HCT116 (cell line): ENCODE measurements around the gene OR6P1. TPM values are rescaled to one million over a fixed set of nuclear protein-coding genes. Genes with fewer than 3 reads are reported as not detected.

Experiments
- ATAC-seq: fragments of 200-7000 bp; cut with Tn5 transposase; 2 replicates; pipeline ENCODE4 v1.9.1; 2020; ENCODE audit warnings: mild to moderate bottlenecking, moderate library complexity
- BruUV-seq: library from RNA; stranded (reverse); fragments of 400-500 nt; replicated peaks from 2 replicates; lab custom pipeline; 2021; lab: Mats Ljungman, UMichigan
- CTCF ChIA-PET: fragments of 300-600 bp; sonication (Branson Sonifier 250); formaldehyde crosslinking; loops from one replicate; lab custom pipeline; 2021; ENCODE audit warnings: antibody characterized with exemption; lab: Charles Lee
- POLR2A ChIA-PET: fragments of 300-600, 350-600 bp; sonication (Branson Sonifier 250); formaldehyde crosslinking; loops from one replicate; lab custom pipeline; 2021; ENCODE audit warnings: antibody characterized with exemption; lab: Charles Lee
- RAD21 ChIA-PET, 2 experiments: fragments of 300-600 bp; sonication (Branson Sonifier 250); formaldehyde crosslinking; loops; one replicate each; lab custom pipeline; 2023; ENCODE audit warnings: low total read pairs in 2 of 2; ENCODE audit not compliant: uncharacterized antibody in 2 of 2, unreplicated experiment in 2 of 2, low non-redundant PET in 1 of 2; lab: Charles Lee
- DNase-seq: peaks from one replicate; pipeline ENCODE4 v3.0.0-alpha.2; 2010; ENCODE audit warnings: low read depth, low spot score
- H2AFZ ChIP-seq: fragments of 200-600 bp; shearing (Covaris generic), sonication (generic); 2 replicates; pipeline ENCODE4 v1.6.1; 2017; ENCODE audit warnings: low read depth, mixed run types, mixed read lengths, antibody characterized with exemption, low read length; ENCODE audit not compliant: poor library complexity, severe bottlenecking
- H3K27ac ChIP-seq: 2 replicates; pipeline ENCODE4 v1.5.1; 2012; ENCODE audit warnings: low read depth, low read length
- H3K27me3 ChIP-seq: fragments of 200-600 bp; sonication (generic); 2 replicates; pipeline ENCODE4 v1.6.1; 2016; ENCODE audit warnings: mixed run types, low read length, mixed read lengths; ENCODE audit not compliant: insufficient read depth
- H3K36me3 ChIP-seq, 2 experiments: fragments of 200-500 bp in 1 of 2; fragments of 200-600 bp in 1 of 2; sonication (Bioruptor generic) in 1 of 2; sonication (generic) in 1 of 2; 2 replicates each; pipeline versions ENCODE4 v1.5.1 to v1.6.1; 2014 to 2016; ENCODE audit warnings: low read length in 2 of 2, inconsistent platforms in 1 of 2, mixed read lengths in 1 of 2, mixed run types in 1 of 2; ENCODE audit not compliant: insufficient read depth in 2 of 2, control insufficient read depth in 1 of 2
- H3K4me1 ChIP-seq, 2 experiments: fragments of 200-600 bp in 1 of 2; sonication (generic) in 1 of 2; 2 replicates each; pipeline versions ENCODE4 v1.5.1 to v1.6.1; 2012 to 2017; ENCODE audit warnings: low read length in 2 of 2, inconsistent platforms in 1 of 2, mild to moderate bottlenecking in 1 of 2, mixed read lengths in 1 of 2, mixed run types in 1 of 2, moderate library complexity in 1 of 2; ENCODE audit not compliant: insufficient read depth in 2 of 2, control insufficient read depth in 1 of 2
- H3K4me2 ChIP-seq: fragments of 200-600 bp; sonication (generic); 2 replicates; pipeline ENCODE4 v1.6.1; 2017; ENCODE audit warnings: mixed run types, low read length, mixed read lengths
- H3K4me3 ChIP-seq, 2 experiments: fragments of 200-600 bp in 1 of 2; sonication (generic) in 1 of 2; replicated peaks in 1 of 2; 2 replicates each; pipeline ENCODE4 v1.5.1; 2011 to 2016; ENCODE audit warnings: low read length in 2 of 2, control low read depth in 1 of 2, low read depth in 1 of 2, mild to moderate bottlenecking in 1 of 2, mixed read lengths in 1 of 2, mixed run types in 1 of 2
- H3K79me2 ChIP-seq: fragments of 200-600 bp; sonication (generic); 2 replicates; pipeline ENCODE4 v1.6.1; 2017; ENCODE audit warnings: mild to moderate bottlenecking, mixed run types, low read length, moderate library complexity, mixed read lengths; ENCODE audit not compliant: insufficient read depth
- H3K9ac ChIP-seq: fragments of 200-600 bp; sonication (generic); 2 replicates; pipeline ENCODE4 v1.6.1; 2016; ENCODE audit warnings: low read length, mixed read lengths
- H3K9me2 ChIP-seq: fragments of 200-600 bp; sonication (generic), shearing (Covaris generic); 2 replicates; pipeline ENCODE4 v1.6.1; 2017; ENCODE audit warnings: mixed run types, mild to moderate bottlenecking, moderate library complexity; ENCODE audit not compliant: insufficient read depth
- H3K9me3 ChIP-seq, 2 experiments: fragments of 200-500 bp in 1 of 2; fragments of 200-600 bp in 1 of 2; sonication (Bioruptor generic) in 1 of 2; sonication (generic) in 1 of 2; 2 replicates each; pipeline ENCODE4 v1.6.1; 2014 to 2017; ENCODE audit warnings: low read length in 2 of 2, mixed read lengths in 2 of 2, inconsistent platforms in 1 of 2, low read depth in 1 of 2, mild to moderate bottlenecking in 1 of 2, mixed run types in 1 of 2, moderate library complexity in 1 of 2; ENCODE audit not compliant: control insufficient read depth in 1 of 2, insufficient read depth in 1 of 2
- H4K20me1 ChIP-seq: fragments of 200-600 bp; sonication (generic), shearing (Covaris generic); 2 replicates; pipeline ENCODE4 v1.6.1; 2017; ENCODE audit warnings: mixed run types, mild to moderate bottlenecking, moderate library complexity; ENCODE audit not compliant: insufficient read depth
- ATF3 ChIP-seq: IDR thresholded peaks from 2 replicates; pipeline ENCODE4 v1.6.1; 2012
- CTCF ChIP-seq, 3 experiments: fragments of 200-600 bp in 1 of 3; sonication (generic) in 1 of 3; IDR thresholded peaks in 2 of 3; conservative IDR thresholded peaks in 1 of 3; 2 replicates each; pipeline ENCODE4 v1.5.1; 2012 to 2017; ENCODE audit warnings: low read depth in 2 of 3, low read length in 2 of 3, antibody characterized with exemption in 1 of 3, borderline replicate concordance in 1 of 3, control low read depth in 1 of 3, mild to moderate bottlenecking in 1 of 3, mixed read lengths in 1 of 3, mixed run types in 1 of 3, moderate library complexity in 1 of 3; ENCODE audit not compliant: insufficient read depth in 1 of 3
- ELF1 ChIP-seq: IDR thresholded peaks from 2 replicates; pipeline ENCODE4 v1.6.1; 2012; ENCODE audit warnings: low read depth, borderline replicate concordance
- EZH2 ChIP-seq: fragments of 200-600 bp; sonication (generic); IDR thresholded peaks from 2 replicates; pipeline ENCODE4 v1.6.1; 2017; ENCODE audit warnings: antibody characterized with exemption, mixed run types
- EZH2phosphoT487 ChIP-seq: fragments of 200-600 bp; IDR thresholded peaks from 2 replicates; pipeline ENCODE4 v1.6.1; 2018; ENCODE audit warnings: antibody characterized with exemption, borderline replicate concordance
- JUND ChIP-seq: IDR thresholded peaks from 2 replicates; pipeline ENCODE4 v1.6.1; 2012
- MAX ChIP-seq: IDR thresholded peaks from 2 replicates; pipeline ENCODE4 v1.6.1; 2012
- POLR2A ChIP-seq: IDR thresholded peaks from 2 replicates; pipeline ENCODE4 v1.7.0; 2011; ENCODE audit warnings: borderline replicate concordance; ENCODE audit not compliant: insufficient read depth, insufficient read length; ENCODE audit errors: extremely low read depth
- REST ChIP-seq: IDR thresholded peaks from 2 replicates; pipeline ENCODE4 v1.6.1; 2012; ENCODE audit warnings: low read depth
- SIN3A ChIP-seq: IDR thresholded peaks from 2 replicates; pipeline ENCODE4 v1.6.1; 2012; ENCODE audit warnings: low read depth
- SRF ChIP-seq: IDR thresholded peaks from 2 replicates; pipeline ENCODE4 v1.6.1; 2012; ENCODE audit warnings: low read depth
- TCF7L2 ChIP-seq: IDR thresholded peaks from 2 replicates; pipeline ENCODE4 v1.7.0; 2011; ENCODE audit warnings: borderline replicate concordance, inconsistent platforms; ENCODE audit not compliant: insufficient read depth, insufficient read length; ENCODE audit errors: extremely low read depth
- ZBTB33 ChIP-seq: IDR thresholded peaks from 2 replicates; pipeline ENCODE4 v1.6.1; 2011; ENCODE audit warnings: mild to moderate bottlenecking, low read length, moderate library complexity; ENCODE audit not compliant: insufficient replicate concordance; ENCODE audit errors: extremely low read depth
- ZNF274 ChIP-seq: fragments of 200-500 bp; sonication (Bioruptor generic); IDR thresholded peaks from 2 replicates; pipeline ENCODE4 v1.6.1; 2014; ENCODE audit warnings: mild to moderate bottlenecking, low read depth, low read length, inconsistent platforms
- intact Hi-C: fragments of 100-400 bp; cut with micrococcal nuclease; formaldehyde crosslinking; loops from 2 replicates; pipeline ENCODE4 v1.10.0; 2022
- total RNA-seq: library from RNA; stranded (reverse); gene quantifications from one replicate; pipeline ENCODE4 v1.2.1, GENCODE V29; 2021; ENCODE audit not compliant: unreplicated experiment

Gene OR6P1
- total RNA-seq, 1 experiment from 2014 or later: not detected

GRCh38 chr1:158534496-158534895 is 35.9 kb downstream of the OR6P1 start:
- RAD21 ChIA-PET: no interaction called here
- TF ChIP-seq REST (no peak), ATF3 (no peak), SIN3A (no peak), EZH2 (no peak), TCF7L2 (no peak), JUND (no peak), ZBTB33 (no peak), ZNF274 (no peak), MAX (no peak), POLR2A (no peak), ELF1 (no peak), SRF (no peak), EZH2phosphoT487 (no peak), CTCF (IDR thresholded peaks at IDR 0.05 in 2 of 3, conservative IDR thresholded peaks at IDR 0.05 in 1 of 3; ENCODE audit: borderline replicate concordance in 1 of 3, insufficient read depth in 1 of 3, low read depth in 2 of 3, low read length in 2 of 3) (no peak)
- Histone ChIP-seq H3K79me2 (no peaks in the 10 kb centered on the region), H2AFZ (no peak overlapping the region), H3K27me3 (no peaks in the 10 kb centered on the region), H3K36me3 (no peaks in the 10 kb centered on the region), H3K9ac (no peak overlapping the region), H3K4me3 (no peak overlapping the region), H3K9me2 (no peaks in the 10 kb centered on the region), H4K20me1 (no peaks in the 10 kb centered on the region), H3K4me2 (no peak overlapping the region), H3K4me1 (no peaks in the 10 kb centered on the region; a peak in 1 of 4 replicates), H3K9me3 (no peaks in the 10 kb centered on the region), H3K27ac (no peak overlapping the region)
- BruUV-seq: no TSS peak
- ATAC-seq: no peak
- DNase-seq: no peak
- POLR2A ChIA-PET: no interaction called here
- intact Hi-C loops: no loop called here
- CTCF ChIA-PET: no interaction called here
